ENCODE results near the gene SLC5A11.
"Not testable (repeated sequence)": the region's sequence is repeated elsewhere in the genome, so short reads cannot be mapped to it uniquely, and the experiment has no call there.

Gene SLC5A11, protein sequence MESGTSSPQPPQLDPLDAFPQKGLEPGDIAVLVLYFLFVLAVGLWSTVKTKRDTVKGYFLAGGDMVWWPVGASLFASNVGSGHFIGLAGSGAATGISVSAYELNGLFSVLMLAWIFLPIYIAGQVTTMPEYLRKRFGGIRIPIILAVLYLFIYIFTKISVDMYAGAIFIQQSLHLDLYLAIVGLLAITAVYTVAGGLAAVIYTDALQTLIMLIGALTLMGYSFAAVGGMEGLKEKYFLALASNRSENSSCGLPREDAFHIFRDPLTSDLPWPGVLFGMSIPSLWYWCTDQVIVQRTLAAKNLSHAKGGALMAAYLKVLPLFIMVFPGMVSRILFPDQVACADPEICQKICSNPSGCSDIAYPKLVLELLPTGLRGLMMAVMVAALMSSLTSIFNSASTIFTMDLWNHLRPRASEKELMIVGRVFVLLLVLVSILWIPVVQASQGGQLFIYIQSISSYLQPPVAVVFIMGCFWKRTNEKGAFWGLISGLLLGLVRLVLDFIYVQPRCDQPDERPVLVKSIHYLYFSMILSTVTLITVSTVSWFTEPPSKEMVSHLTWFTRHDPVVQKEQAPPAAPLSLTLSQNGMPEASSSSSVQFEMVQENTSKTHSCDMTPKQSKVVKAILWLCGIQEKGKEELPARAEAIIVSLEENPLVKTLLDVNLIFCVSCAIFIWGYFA

GRCh38 chr16:24845726-24846547 is at the start of gene SLC5A11:
Gene SLC5A11 (plus strand): TSS chr16:24845963. CDS start chr16:24858644, 12,681 bp downstream.
- peak in 21 of 58 donors; percentile 11 to 57 (median 32) for DNase-seq

DNA sequence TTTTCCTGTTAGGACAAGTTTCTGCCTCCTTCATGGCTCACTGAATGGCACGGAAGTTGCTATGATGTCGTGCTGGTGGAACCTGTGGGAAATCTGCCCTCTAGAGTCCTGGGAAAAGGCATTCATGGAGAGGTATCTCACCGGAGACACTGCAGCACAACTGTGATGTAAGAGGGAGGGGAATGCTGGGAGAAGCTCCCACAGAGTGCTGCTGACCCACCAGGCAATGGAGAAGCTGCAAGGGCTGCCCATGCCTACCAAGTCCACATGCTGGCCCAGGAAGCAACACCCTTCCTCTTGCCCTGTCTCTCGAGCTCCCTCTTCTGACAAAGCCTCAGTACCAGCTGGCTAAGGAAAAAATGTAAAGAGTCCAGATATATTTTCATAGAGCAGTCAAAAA is 45.2 kb upstream of the SLC5A11 start:
- DNase-seq: no peak

DNA sequence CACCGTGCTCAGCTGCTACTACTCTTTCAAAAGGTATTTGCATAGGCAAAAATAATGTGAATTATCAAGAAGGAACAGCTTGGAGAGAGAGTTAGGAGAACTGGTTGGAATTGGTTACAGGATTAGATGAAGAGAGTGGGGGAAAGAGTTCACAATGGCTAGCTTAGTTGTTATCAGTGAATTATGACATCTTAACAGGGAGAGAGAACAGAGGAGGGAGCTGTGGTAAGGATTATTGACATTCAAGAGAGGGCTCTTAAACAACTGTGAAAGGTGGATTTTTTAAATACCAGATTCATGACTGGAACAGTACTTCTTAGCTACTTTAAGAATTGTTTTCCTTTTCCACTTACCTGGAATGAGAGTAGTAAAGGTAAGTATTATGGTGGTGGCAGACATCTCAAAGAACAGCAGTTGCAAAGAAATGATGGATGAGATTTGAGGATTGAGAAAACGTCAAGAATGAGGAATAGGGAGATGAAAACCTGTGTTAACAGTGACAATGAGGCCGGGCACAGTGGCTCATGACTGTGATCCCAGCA is 43.9 kb upstream of the SLC5A11 start:
- DNase-seq: no peak

DNA sequence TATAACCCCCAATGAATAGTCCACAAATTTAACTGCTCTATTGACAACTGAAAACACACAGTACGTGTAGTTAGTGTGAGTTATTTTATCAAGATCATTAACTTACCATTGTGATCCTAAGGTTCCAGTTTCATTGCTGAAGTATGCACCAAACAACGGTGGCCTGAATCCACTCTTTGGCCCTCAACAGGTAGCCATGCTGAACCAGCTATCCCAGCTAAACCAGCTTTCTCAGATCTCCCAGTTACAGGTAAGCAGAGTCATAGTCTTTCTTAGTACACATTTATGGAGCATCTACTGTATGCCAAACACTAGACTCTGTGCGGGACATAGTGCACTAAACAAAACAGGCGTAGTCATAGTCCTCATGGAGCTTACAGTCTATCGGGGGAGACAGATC is 40.3 kb upstream of the SLC5A11 start:
- DNase-seq: no peak

DNA sequence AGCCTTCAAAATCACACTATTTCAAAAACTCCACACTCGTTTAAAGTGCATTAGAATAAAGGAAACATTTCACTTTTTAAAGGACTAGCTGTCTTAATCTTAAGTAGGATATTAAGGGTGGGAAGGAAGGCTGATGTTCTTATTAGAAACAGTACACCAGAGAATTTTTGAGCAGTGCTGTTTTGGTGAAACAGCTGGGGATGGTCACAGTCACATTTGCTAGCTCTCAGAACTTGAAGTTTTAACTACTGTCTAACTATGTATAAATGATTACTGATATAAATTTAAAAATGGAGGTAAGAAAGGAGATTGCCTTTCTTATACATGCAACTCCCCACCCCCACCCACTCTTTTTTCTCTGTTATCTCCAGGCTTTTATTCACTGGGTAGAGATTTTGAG is 38.5 kb upstream of the SLC5A11 start:
- no peak for DNase-seq

DNA sequence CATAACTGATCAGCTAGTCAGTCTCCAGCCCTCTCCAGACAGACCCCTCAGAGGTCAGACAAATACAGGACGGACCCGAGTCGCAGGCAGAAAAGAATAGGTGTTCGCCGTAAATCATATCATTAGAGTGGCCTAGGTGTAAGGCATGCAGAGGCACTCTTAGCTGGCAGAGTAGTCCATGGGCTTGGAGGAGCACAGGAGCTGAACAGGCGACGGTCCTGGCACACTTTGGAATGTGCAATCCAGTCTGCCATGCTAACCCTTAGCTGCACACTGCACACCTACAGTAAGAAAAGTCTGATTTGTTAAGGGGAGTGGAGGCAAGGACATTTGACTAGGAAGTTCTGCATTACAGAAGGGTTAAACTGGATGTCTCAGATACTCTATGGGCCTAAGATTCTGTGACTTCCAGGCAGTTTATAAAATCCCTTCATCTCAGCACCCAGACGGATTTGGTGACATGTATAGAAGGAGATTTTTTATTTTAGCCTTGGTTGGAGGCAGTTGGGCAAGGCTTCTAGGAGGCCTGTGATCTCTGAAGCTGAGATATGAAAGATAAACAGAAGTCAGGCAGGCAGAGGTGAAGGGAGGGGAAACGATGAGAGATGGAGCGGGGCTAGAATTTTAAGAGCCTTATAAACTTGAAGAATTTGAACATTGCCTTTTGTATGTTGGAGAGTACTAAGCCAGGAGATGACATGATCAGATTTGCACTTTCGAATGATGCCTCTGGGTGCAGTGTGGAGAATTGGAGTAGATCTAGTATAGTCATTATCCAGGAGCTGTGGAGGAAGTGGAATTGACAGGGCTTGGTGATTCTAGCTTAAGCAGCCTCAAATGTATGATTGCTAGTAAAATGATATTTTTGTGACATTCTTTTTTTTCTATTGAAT is 34.6 kb upstream of the SLC5A11 start:
- DNase-seq: no peak

DNA sequence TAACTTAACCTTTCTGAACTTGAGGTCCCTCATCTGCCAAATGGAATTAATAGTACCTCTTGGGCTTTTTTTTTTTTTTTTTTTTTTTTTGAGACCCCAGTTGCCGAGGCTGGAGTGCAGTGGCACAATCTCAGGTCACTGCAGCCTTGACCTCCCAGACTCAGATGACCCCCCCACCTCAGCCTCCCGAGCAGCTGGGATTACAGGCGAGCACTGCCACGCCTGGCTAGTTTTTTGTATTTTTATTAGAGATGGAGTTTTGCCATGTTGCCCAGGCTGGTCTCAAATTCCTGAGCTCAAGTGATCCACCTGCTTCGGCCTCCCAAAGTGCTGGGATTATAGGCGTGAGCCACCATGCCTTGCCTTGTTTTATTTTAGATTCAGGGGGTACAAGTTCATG is 33.0 kb upstream of the SLC5A11 start:
- not testable (repeated sequence) for DNase-seq

- no peak for DNase-seq
Observed at GRCh38 chr16:24815021-24815420, 30.7 kb upstream of the SLC5A11 start.

GRCh38 chr16:24816688-24817087 is 29.1 kb upstream of the SLC5A11 start:
- no peak for DNase-seq

DNA sequence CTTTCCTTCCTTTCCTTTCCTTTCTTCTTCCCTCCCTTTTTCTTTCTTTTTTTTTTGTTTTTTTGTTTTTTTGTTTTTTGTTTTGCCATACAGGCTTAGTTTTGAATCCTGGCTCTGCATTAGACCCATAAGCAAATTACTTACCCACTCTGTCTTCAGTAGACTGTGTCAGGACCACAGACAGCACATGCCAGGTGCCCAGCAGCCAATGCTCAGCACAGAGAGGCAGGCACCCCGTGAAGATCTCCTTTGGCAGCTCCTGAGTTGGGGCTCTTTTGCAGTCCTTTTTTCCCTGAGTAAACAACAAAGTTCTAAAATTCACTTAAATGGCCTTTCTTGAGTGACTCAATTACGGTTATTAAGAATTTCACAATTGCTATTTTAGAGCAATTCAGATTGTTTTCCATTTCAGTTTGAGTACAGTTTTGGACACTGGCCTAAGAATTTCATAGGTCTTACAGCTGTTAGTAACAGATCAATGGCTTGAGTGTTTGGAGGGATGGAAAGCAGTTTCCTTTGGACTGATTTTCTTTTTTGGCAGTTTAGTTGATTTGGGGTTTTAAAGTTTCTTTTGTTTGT is 26.2 kb upstream of the SLC5A11 start:
- peak in 2 of 58 donors; percentile 23 for DNase-seq

- DNase-seq: no peak
Observed at GRCh38 chr16:24820522-24820921, 25.2 kb upstream of the SLC5A11 start.

GRCh38 chr16:24821129-24821528 is 24.6 kb upstream of the SLC5A11 start:
- peak in 16 of 58 donors; percentile 7 to 64 (median 20) for DNase-seq

DNA sequence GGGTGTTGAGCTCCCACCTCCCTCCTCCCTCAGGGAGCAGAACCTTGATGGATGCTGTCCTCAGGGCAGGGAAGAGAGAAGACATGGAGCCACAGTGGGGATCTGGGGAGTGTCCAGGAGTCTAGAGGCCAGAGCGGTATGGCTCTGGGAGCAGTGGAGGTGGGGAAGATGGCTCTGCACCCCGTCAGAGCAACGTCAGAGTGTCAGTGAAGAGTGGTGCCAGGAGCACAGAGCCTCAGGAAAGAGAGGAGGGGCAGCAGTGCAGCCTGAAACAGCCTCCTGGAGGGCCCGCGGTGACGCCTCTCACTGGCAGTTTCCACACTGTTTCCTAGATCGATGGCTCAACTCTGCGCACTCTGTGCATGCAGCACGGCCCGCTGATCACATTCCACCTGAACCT is 23.2 kb upstream of the SLC5A11 start:
- no peak for DNase-seq

DNA sequence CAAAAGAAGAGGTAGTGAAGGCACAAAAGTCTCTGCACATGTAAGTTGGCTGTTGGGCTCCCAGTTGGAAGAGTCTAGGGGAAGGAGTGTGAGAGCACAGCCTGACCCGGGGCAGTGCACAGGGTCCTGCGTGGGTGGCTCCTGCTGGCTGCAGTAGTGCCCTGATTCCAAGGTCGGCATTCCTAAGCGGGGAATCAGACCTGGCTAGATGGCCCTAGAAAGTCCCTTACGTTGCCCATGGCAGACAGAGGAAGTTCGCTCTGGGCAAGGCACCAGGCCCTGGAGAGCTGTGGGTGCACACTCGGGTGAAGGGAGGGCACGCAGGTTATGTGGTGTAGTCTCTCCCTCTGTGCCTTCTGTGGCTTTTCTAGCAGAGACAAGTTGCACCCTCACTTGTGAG is 22.8 kb upstream of the SLC5A11 start:
- no peak for DNase-seq

- DNase-seq: no peak
Observed at GRCh38 chr16:24825696-24826095, 20.1 kb upstream of the SLC5A11 start.

- DNase-seq: no peak
Observed at GRCh38 chr16:24826096-24826690, 19.6 kb upstream of the SLC5A11 start.

DNA sequence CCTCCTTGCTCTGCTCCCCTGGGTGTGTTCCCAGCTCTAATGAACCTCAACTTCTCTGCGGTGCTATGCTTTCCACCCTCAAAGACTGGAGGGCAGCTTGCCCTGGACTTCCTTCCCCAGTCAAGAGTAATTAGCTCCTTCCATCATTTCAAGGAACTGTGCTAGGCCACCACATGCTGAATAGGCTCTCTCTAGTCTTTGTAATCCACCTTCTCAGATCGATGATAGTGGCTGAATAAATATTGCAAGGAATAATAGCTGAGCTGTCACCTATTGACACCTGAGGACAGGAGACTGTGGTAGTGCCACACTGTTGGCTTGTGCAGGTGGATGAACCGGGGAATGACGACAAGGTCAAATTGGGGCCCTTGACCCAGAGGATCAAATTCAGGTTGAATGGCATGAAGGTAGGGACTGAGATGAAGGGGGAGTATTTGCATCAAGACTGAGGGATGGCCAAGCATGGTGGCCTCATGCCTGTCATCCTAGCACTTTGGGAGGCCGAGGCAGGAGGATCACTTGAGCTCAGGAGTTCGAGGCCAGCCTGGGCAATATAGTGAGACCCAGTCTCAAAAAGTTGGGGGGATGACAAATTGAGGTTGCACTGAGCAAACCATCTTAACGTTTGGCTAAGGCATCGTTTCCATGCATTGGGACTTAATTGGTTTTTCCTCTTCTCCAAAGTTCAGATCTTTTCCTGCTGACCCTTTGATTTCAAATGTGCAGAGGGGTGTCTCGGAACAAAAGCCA is 18.8 kb upstream of the SLC5A11 start:
- DNase-seq: no peak

GRCh38 chr16:24829153-24829552 is 16.6 kb upstream of the SLC5A11 start:
- no peak for DNase-seq

DNA sequence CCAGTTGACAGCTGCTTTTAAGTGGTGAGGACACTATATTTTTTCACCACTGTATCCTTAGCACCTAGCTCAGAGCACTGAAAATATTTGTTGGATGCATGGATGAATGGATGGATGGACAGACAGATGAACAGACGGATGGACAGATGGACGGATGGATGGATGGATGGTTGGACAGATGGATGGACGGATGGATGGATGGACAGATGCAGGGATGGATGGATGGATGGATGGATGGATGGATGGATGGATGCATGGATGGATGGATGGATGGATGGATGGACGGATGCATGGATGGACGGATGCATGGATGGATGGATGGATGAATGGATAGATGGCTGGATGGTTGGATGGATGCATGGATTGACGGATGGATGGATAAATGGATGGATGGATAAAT is 12.4 kb upstream of the SLC5A11 start:
- no peak for DNase-seq
